NCI-H446 (cell line): Measurements from ENCODE around the gene AGPAT3.

Experiments used
- DNase-seq, 2 experiments: peaks; one replicate each; lab custom pipeline; 2025; lab: John Stamatoyannopoulos, UW

AGPAT3 gene

DNA sequence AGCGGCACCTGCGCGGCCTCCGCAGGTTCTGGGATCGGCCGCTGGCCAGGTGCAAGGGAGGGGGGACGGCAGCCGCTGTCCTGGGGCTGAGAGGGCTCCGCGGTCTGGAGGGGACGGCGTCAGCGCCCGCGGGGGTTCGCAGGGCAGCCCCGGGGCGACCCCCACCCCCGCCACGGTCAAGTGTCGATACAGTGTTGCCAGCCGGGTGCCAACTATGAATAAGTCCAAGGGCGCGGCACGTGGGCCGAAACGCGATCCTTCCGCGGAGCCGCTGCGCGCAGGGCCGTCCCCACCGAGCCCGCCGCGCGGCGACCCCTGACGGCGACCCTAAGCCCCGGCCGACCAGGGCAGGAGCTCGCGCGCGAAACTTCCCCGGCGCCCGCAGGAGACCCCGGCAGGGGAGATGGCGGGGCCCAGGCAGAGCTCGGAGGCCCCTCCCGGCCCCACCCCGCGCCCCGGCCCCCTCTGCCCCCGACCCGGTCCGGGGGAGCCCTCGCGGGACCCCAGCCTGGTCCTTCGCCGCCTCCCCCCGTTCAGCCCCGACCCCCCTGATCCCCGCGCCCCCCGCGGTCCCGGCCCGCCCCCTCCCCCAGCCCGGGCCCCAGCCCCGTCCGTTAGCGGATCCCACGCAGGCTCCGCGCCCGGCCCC lies 586 bp upstream of the AGPAT3 start:
- DNase-seq = peak in 1 of 2 experiments; percentile 24

DNA sequence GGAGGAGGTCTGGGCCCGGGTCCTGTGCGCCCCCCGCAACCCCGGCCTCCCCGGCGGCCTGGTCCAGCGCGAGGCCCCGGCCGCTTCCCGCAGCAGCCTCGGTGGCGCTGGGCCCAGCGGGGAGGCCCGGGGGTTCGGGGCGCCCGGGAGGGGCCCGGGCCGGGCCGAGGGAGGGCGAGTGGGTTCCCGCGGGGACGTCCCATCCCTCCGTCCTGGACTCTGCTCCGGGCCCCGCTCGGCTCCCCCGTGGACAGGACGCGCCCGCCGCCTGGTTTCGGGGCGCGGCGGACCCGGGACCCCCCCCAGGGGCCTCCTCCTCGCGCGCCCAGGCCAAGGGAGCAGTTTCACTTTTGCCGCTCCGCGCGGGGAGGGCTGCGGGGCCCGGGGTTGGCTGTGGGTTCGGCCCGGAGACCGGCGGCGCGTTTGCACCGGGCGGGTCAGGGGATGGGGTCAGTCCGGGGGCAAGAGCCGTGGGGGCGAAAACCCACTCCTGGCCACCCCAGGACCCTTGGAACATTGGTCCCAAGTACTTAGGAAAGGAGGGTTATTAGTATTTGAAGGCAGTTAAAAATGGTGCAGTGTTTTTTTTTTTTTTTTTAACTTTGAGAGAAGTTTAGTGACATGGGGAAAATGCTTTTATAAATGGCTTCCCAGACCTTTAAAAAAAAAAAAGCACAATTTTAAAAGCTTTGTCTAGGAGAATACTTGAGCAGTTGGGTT lies 677 bp downstream of the AGPAT3 start:
- DNase-seq = no peak

DNA sequence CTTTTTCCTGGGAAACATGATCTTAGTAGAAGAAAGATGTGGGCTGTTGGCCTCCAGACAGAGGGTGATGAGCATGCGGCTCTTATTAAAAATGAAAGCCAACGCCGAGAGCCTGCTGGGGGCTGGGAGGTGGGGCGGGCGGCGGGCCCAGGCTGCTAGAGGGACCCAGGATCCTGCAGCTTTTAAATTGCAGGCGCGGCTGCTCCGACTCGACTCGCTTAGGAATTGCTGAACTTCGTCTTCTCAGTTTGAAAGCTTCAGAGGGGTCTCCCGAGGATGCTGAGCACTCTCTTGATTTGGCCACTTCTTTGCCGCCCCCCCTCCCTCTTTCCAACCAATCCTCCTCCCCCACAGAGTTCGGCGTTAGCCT lies 1.2 kb downstream of the AGPAT3 start:
- DNase-seq = peak in 1 of 2 experiments; percentile 33

DNA sequence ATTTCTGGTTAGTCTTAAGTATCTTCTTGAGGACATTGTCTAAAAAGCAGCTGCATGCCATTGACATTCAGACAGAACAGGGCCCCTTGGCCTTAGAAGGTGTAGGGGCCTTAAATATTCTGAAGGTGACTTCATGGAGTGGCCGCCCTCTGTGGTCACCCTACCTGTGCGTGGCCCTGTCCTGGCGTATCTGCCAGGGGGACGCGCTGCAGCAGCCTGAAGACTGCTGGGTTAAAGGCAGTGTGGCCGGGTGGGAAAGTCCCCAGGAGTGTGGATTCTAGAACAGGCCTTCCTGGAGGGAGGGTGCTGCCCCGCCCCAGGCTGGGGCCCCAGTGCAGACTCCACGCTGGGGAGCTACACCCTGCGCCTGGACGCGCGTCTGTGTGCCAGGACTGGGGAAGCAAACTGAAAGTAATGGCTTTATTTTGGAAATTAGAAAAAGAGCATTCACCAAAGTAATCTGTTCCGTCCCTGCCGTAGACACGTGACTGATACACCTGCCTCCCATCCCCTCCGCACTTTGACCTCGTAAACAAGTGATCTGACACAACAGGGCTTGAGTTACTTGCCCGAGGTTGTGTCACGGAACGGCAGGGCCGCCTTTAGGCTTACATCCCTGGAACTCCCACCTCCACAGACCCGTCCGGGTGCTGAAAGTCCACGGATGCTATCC lies 1.8 kb downstream of the AGPAT3 start:
- no peak for DNase-seq

DNA sequence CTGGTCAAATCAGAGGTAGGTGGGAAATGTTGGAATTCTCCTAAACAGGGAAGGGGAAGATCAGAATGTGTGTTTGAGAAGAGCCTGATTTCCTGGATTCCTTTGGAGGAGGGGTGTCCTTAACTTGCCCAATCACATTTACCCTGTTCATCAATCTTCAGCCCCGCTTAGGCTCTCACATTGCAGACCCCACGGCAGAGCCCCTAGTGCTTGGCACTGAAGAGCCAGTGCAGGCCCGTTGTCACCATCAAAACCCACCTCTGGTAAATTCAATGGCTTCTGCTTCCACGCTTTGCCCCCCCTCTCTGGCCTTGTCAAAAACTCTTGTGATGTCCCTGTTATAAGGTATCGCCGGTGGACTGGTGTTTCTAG lies 2.3 kb downstream of the AGPAT3 start:
- no peak for DNase-seq

DNA sequence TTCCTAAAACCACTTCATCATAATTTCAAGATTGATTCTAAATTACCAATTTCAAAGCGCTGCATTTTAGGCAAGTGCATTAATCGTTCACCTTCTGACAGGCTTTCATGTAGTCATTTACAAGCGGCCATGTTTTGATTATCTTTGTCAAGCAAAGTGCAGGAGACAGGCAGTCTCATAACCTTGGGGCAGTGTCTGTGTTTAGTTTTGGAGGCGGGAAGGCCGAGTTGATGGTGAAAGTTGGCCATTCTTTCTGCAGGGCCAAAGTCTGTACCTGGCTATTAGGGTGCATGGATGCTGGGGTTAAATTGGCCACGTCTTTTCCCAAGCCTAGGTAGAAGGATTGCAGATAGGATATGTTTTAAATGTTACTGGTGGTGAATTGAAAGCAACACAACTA lies 2.9 kb downstream of the AGPAT3 start:
- DNase-seq = no peak

DNA sequence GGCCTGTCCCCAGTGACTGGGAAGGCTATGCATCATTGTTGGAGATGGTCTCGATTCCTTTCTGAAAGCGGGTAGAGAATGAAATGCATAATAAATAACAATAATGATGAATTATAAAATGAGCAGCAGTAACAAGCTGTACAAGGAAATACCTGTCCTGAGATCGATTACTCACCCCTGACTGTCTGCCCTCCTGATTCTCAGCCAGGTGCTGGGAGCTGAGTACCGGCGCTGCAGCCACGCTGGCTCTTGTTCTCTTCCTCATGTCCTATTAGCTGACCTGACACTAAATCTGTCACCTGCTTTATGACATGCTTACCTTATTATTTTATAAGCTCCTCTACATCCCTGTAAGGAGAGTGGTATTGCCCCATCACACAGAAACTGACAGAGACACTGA lies 3.4 kb downstream of the AGPAT3 start:
- no peak for DNase-seq

DNA sequence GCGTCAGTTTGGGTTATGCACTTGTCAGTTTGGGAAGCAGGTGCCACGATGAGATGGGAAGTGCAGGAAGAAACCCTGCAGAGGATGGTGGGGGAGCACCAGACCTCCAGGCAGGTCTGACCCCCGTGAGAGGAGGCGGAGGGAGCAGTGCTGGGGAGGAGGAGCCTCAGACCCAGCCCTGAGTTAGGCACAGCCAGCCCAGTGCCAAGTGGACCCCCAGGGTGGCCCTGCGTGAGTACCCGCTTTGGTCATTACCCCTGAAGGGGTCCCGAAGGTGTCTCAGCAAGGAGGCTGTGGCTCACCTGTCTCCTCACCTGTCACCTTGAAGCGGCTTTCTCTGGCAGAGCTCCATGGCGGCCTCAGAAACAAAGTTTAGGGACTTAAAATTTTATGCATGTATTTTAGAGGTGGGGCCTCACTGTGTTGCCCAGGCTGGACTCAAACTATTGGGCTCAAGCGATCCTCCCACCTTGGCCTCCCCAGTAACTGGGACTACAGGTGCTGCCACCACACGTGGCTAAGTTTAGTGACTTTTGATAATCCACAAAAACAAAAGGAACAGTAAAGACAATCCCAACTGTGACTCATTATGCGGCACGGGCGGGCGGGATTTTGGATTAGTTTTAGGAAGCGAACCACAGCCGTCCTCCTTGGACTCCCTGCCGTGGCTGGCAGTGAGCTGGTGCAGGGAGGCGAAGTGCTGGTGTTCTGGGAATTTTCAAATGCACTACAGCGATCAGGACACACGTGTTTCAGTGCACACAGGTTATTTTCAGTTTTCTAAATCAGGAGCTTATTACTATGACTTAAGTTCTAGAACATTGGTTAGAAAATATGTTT lies 4.7 kb downstream of the AGPAT3 start:
- DNase-seq = no peak

DNA sequence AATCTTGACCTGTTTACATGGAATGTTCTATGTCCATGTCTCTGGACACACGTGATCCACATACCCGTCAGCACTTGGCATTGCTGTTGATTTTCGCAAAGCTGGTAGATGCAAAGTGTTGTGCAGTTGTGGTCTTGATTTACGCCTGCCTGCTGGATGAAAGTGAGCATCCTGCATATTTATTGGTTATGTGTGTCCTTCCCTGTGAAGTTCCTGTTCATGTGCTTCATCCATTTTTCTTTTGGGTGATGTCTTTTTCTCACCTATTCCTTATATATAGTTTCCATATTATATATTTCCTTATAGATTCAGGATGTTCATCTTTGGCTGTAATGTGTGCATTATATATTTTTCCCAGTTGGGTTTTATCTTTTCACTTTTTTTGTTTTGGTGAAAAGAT lies 6.5 kb downstream of the AGPAT3 start:
- no peak for DNase-seq

DNA sequence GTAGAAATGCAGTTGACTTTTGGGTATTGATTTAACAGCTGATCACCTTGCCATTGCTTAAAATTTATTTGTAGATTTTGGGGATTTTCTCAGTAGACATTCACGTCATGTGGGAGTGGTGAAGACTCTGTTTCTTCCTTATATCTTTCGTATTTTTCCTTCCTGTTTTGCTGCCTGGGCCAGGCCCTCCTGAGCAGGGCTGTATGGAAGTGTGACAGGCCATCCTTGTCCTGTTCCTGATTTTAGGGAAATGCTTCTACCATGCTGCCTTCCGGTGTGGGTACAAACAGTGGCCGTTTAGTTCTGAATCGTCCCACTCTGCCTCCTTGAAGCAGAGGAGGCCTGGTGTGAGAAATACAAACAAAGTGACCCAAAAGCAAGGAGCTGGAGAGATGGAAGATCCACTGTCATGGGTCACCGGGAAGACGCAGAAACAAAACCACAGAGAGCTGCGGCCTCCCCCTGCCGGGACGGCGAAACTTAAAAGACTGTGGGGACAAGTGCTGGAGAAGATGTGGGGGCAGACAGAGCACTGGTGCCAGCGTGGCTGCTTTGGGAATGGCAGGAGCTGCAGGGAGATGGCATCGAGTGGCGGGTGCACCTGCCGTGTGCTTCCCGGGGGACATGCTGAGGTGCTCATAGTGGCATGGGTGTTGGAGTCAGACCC lies 7.6 kb downstream of the AGPAT3 start:
- no peak for DNase-seq

DNA sequence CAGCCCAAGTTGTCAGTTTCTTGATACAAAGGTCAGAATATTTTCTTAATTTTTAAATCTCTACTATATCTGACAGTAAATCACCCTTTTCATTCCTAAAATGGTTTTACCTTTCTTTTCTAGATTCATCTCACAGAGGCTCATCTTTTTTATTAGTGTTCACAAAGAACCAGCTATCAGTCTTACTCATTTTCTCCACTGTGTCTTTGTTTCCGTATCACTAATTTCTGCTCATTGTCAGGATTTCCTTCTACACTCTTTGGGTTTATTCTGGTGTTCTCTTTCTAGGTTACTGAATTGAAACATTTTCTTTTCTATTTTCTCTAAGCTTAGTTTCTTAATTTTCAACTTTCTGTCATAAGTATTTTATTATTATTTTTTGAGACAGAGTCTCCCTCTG lies 8.7 kb downstream of the AGPAT3 start:
- DNase-seq = no peak

DNA sequence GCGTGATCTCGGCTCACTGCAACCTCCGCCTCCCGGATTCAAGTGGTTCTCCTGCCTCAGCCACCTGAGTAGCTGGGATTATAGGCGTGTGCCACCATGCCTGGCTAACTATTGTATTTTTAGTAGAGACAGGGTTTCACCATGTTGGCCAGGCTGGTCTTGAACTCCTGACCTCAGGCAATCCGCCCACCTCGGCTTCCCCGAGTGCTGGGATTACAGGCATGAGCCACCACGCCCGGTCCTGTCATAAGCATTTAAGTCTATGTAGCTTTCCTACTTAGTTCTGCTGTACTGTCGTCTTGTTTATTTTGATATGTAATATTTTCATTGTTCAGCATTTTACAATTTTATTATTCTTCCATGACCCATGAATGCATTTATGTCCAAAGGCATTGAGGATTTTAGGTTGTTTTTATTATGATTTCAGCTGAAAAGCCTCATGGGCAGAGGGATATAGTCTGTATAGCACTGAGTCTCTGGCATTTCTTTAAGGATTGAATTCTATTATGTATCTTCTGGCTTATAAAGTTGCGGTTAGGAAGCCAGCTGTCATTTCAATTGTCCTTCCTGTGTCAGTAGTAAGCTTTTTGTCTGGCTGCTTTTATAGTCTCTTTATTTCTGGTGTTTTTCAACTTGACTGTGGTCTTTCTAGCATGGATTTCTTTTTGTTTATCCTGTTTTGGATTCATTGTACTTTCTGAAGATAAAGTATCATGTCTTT lies 9.2 kb downstream of the AGPAT3 start:
- no peak for DNase-seq

DNA sequence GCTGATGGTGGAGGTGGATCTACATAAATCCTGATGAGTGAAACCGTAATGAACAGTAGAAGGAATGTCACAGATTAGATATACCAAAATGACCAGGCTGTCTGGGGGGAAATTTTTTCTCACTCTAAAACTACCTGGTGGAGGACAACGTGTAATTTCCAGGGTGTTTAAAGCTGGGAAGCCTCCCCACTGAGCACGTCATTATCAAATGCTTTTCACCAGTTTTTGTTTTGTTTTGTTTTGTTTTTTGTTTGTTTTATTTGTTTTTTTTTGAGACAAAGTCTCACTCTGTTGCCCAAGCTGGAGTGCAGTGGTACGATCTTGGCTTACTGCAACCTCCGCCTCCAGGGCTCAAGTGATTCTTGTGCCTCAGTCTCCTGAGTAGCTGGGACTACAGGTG lies 11.6 kb downstream of the AGPAT3 start:
- DNase-seq = no peak

DNA sequence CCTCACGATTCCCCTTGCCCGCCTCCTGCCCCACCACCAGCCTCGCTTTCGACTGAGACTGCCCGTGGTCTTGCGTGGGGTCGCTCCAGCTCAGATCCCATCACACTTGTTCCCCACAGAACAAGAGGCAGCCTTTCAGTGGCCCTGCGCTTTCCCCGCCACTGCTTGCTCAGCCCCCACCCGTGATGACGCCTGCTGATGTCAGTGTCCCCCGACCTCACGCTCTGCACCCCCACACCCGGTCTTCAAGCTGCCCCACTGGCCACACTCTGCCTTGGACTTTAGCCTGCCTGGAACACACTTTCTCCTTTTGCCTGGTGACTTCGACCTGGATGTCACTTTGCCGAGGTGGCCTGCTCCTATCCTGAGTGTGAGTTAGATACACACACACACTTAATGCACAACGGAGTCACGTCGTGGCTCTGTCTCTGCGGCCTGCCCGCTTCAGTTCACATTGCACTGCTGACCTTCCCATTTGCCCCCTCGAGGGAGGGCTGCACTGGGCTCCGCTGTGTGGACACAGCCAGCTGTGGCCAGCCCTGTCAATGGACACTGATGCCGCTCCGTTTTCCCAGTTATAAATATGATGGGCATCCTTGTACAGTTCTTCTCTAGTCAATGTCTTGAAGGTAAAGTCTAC lies 13.0 kb downstream of the AGPAT3 start:
- no peak for DNase-seq

DNA sequence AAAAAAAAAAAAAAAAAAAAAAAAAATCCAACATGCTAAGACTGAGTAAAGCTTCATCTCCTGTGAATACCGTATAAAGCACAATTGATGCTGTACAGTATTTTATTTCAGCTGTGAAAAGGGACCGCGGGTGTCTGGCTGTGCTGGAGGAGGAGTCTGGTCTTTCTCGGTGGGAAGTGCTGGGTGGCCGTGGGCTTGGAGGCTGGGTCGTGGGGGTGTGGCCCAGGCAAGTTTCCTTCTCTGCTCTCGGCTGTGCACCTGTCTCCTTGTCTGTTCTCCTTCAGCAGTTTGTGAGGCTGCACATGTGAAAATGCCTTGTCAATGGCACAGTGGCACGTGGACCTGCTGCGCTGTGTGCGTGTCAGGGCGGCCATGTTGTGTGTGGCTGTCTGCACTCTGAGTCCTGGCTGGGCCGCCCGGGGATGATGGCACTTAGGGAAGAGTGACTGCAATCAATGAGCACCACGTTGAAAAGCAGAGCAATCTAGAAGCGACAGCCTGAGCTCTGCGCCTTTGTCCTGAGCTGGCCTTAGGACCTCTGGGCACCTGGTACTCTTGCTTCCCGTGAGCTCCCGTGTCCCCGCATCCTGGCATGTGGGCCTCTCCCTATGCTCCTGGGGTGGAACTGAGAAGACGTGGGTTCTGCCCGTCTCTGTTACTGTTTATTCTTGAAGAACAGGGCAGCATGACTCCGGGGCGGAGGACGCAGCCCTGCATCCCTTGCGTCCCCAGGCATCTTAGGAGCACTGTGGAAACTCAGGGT lies 14.5 kb downstream of the AGPAT3 start:
- DNase-seq = no peak

DNA sequence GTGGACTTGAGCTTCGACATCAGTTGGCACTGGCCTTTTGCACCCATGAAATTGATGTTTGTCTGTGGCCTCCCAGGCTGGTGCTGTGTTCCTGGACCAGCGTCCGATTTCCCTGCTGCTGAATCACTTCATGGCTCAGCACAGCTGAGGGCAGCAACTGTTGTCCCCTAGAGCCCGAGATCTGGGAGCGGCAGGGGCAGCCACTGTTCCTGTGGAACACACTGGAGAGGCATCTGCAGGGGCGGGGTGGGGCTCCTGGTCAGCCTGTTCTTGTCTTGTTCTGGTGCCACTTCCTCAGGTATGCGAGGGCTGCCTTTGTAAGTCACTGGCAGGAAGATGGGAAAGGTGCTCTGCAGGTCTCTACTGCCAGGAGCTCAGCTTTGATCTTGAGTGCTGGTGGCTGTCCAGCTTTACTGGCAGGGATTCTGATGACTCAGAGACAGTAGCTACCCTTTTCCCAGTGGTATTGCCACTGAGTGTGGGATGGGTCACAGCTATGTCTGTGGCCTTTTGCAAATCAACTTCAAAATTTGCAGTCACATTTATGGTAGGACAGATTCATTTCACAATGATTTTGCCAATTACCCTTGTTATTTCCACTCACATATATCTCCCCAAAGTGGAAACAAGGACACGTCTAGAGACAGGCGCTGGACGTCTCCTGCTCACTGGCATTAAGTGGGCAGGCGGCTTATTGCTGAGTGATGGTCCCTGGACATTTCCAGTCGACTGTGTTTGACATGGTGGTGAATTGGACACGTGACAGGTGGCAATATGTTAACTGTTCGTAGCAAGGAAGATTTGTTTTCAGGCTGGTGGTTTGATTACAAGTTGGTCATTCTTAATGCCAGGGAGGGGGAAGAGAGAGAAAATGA lies 15.3 kb downstream of the AGPAT3 start:
- no peak for DNase-seq

DNA sequence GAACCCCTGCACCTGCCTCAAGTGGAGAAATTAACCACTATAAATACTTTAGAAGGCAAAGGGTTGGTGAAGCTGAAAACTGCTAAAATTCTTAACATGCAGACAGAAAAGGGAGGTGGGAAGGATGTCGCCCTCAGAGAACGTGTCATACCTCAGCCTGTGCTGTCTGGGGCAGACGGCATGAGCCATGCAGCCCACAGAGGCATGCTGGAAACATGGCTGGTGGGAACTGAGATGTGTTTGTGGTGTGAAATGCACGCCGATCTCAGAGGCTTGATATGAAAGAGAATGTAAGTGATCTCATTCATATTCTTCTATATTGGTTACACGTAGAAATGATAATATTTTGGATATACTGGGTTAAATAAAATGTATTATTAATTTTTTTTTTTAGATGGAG lies 16.3 kb downstream of the AGPAT3 start:
- DNase-seq = no peak

DNA sequence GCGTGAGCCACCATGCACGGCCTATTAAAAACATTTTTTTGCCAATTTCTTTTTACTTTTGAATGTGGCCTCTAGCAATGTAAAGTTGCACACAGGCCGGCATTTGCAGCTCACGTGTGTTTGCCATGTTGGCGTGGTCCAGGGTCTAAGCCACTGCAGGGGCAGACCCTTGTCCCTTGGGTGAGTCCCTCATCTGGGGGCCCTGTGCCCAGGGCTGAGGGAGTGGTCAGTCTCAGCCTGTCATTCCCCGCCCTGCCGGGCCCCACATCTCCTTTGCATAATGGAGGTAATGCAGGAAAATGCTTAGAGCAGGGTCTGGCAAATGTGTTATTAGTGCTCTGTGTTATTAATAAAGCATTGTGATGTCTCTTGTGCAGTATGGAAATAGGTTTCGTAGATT lies 16.9 kb downstream of the AGPAT3 start:
- no peak for DNase-seq

DNA sequence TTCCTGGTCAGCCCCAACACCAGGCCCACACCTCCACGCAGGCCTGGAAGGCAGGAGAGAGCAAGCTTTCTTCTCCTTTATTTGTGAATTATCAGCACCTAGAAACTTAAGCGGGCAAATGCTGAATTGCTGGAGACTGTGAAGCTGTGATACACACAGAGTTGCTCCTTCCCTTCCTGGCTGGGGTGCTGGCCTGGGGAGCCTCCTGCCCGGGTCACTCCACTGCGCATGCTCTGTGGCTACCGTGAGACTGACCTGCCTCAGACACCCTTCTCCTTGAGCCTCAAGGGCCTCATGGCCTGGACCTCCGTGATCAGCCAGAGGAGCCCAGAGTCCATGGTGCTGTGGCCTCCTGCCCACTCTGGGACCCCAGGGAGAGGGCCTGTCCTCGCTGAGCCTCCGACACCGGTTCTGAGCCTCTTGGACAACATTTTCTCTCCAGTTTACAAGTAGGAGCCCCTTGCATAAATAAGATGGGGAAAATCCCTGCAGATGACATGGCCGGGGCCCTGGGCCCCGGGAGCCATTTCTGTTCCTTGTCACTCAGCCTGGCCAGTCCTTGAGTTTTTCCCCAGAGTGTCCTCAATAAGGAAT lies 18.0 kb downstream of the AGPAT3 start:
- DNase-seq = no peak
